NOMO-1 (cell line): ENCODE data around the gene PTGFRN.
A peak's percentile ranks its signal among the peaks of the same experiment; 100 is the strongest.

Experiments
- DNase-seq, 2 experiments: peaks; one replicate each; lab custom pipeline; 2025; ENCODE audit not compliant: unreplicated experiment in 2 of 2; lab: John Stamatoyannopoulos, UW

The PTGFRN gene

DNA sequence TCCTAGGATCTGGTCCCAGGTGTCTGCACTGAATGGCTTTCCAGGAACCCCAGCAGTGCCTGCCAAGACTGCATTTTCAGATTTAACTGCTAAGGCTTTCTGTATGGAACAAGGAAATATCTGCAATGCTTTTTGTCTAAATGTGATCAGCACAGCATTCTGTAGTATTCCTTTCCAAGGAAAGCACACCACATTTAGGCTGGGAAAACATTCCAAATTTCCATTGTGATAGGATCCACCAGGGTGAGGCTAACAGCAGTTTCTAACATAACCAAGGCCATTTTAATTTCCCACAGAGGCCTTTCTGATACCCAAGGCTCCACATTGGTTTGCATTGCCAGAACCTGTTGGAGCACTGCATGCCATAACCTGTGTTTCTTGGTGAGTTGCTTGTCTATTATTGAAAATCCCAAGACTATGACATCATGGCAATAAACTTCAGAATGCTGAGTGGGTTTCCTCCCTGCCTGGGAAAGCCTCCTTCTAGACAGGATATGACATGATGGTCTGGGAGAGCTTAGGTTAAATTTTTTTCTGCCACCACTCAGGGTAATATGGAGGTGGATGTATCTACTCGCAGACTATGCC is 23.3 kb upstream of the PTGFRN start:
- no peak for DNase-seq

DNA sequence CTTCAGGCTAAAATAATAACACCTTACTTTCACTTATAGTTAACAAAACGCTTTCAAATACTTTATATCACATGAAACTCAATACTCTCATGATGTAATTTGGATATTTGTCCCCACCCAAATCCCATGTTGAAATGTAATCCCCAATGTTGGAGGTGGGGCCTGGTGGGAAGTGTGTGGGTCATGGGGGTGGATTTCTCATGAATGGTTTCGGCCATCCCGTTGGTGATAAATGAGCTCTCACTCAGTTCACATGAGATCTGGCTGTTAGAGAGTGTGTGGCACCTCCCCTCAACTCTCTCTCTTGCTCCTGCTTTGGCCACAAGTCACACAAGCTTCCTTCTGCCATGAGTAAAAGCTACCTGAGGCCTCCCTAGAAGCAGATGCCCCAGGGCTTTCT is 22.5 kb upstream of the PTGFRN start:
- DNase-seq, result no peak

DNA sequence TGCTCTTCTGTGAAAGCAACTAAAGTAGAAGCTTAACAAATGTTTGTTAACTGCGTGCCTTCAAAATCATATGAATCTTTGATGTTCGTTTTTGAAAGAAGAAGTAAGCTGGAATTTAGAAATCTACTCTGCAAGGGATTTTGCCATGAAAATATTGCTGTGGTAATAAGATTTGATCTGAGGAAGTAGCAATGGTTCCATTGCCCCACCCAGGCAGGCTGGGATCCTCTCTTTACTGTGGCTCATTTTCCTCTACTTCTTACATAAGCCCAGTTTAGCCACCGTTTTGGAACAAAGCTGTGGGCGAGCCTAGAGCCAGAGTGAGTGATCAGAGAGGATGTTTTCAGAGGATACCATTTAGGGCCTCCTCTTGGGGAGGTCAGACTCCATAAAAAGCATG is 20.3 kb upstream of the PTGFRN start:
- no peak for DNase-seq

DNA sequence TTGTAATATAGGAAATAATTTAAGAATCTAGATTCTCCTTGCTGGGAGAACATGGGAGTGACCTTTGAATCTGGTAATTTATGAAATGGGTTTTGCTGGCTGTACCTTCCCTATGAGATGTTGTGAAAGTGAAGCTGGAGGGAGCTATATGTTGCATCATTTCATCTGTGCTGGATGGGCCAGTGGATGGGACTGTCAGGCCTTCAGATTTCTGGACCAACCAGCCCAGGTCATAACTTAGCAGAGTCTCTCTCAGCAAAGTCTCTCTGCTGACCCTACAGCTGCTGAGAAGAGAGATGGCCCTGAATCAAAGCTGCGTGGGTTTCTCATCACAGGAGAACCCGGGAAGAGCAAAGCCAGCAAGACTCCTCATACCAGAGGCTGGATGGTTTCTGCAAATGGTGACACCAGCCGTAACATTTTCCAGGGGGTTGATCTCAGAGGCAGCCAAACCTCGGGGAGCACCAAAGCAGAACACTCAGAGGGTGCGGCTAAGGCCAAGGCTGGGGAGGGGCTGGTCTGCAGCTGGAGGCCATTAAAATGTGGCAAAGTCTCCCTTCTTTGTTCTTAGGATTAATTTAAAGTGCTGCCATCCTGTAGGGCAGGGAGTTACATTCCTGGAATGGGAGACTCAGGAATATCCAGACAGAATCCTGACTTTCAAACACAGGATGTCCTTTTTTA is 18.2 kb upstream of the PTGFRN start:
- no peak for DNase-seq

DNA sequence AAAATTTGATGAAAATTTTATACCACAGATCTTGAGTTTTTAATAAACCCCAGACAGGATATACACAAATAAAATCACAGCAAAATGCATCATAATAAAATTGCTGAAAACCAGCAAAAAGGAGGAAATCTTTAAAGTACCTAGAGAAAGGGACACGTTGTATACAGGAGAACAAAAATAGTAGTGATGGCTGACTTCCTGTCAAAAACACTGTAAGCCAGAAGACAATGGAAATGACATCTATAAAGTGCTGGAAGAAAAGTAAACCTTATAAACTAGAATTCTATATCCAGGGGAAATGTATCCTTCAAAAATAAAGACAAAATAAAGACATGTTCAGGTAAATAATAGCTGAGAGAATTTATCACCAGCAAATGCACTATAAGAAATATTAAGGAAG is 14.6 kb upstream of the PTGFRN start:
- no peak for DNase-seq

DNA sequence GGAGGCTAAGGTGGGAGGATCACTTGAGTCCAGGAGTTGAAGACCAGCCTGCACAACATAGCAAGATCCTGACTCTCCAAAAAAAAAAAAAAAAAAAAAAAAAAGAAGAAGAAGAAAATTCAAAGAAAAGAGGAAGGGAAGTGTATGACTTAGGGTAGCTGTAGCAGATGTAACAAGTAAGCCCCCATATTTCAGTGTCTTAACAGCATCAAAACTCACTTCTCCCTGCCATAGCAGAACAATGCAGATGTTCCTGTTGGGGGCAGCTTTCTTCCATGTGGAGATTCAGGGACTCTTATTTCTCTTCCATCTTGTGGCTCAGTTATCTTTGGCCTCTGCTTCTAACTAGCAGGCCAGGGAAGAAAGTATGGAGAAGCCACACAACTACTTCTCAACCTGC is 10.2 kb upstream of the PTGFRN start:
- DNase-seq, result no peak

DNA sequence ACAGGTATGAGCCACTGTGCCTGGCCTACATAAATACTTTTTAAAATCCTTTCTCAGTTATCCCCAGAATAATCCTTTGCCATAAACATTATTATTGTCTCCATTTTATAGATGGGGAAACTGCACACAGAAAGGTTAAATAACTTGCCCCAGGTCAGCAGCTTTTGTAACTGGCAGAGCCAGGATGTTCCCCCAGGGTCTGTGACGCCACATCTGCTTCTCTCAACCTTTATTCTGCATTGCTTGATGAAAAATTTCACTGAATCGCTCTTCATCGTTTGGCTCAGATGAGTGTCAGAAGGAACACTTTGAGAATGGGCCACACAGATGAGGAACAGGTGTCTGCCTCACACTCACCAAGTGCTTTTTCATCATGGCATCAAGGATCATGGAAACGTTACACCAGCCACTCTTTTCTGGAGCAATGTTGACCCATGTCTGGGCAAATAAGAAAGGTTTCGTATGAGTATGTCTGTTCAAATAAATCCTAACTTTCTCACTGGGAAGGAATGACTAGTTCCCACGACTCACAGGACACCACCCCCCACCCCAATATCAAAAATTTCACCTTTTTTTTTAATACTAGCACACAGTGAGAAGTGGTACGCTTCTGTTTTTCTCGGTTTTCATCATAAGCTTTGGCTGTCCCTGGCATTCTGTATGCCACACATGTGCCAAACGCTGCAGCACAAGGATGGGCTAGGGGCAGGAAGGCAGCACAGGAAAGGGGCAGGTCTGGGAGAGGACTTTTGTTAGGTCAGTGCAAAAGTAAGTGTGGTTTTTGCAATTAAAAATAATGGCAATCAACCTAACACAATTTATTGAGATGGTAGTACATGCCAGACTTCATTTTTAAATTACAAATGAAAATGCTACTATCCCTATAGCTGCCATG is 9.0 kb upstream of the PTGFRN start:
- DNase-seq, result no peak

DNA sequence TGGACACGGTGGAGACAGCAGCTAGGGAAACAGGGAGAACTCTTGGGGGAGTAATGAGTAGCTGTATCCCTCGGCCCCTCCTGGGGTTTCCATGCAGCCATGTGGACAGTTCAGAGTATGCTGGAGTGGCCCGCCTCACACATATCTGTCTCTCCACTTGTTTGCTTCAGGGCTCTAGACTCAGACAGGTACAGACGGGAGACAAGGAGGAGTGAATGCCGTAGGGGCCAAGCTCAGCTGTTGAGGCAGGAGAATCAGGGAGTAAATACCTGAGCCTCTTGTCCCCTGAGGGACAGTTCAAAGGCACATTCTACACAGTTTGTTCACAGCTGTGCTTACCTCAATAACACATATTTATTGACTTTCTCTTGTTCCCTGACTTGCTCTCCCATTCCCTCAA is 7.7 kb upstream of the PTGFRN start:
- DNase-seq, result no peak

DNA sequence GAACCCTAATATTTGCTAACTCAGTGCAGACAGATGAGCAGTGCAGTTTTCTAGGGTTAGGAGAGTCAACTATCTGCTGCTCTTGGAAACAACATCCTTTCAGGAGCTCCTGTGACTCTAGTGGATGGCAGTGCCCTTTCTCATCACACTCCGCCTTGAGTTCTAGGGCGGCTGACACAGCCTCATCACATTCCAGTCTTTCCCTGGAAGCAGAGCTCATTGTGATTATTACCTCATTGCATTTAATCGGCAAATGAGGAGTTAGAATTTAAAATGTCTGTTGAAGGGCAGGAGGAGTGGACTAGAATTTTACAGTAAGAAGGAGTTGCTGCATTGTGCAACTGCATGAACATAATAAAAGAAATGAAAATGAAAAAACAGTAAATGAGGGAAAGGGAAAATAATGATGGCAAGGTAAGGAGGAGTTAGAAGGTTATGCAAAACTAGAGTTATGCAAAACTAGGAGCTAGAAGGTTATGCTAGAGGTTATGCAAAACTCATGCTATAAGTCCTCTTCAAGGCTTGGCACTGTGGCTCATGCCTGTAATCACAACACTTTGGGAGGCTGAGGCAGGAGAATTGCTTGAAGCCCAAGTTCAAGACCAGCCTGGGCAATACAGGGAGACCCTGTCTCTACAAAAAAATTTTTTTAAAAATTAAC is 6.9 kb upstream of the PTGFRN start:
- no peak for DNase-seq

DNA sequence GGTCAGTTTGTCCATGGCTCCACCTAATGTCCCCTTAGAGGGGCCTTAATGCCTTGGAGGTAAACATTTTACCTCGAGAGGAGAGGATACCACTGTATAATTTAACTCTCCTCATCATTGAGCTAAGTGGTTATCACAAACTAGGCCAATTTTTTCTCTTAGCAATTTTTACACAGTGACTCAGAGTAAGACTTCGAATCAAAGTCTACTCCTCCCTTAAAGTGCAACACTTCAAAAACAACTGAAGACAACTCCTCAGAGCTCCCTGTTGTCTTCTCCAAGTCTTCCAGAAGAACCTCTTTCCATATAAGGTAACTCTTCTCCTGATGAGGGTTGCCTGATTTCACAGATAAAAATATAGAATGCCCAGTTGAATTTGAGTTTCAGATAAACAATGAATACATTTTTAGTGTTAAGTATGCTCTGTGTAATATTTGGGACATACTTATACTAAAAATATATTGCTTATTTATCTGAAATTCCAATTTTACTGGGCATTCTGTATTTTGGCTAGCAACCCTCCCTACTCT is 4.9 kb upstream of the PTGFRN start:
- DNase-seq, result no peak

DNA sequence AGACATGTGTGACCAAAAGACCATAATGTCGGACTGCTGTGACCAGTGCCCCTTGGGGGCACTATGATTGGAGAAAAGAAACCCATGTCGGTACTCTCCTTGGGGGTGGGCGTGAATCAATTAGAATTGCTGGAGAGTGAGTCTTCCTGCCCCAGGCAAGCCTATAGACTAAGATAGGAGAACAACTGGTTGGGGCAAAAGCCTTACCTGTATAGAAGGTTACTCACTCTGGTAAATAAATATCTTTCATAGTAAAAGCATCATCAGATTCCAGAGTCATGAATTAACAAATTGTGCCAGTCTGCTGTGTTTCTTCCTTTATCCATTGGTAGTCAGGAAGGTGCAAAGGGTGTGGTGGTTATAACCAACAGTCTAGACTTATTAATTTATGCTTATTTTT is 2.9 kb upstream of the PTGFRN start:
- DNase-seq, result no peak

DNA sequence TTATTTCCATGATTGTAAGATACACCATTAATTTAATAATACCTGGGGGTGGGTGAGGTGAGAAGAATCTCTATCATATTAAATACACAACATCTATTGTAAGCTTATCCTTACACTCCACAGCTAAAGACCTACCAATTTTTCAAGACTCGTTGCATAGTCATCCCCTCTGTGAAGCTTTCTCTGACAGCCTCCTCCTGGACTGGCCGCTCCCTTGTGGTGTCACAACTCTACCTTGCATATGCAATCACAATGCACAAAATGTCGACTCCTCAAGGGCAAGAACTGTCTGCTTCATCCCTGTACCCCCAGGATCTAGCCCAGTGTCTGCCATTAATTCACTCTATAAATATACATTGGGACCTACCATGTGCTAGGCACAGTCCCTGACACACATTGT is 2.4 kb upstream of the PTGFRN start:
- no peak for DNase-seq

DNA sequence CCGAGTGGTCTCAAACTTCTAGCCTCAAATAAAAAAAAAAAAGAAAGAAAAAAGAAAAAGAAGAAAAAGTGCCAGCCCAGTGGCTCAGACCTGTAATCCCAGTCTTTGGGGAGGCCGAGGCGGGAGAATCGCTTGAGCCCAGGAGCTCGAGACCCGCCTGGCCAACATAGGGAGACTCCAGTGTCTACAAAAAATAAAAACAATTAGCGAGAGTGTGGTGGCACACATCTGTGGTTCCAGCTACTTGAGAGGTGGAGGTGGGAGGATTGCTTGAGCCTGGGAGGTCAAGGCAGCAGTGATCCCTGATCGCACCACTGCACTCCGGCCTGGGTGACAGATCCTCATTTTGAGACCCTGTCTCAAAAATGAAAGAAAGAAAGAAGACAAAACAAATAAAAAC is 1.4 kb upstream of the PTGFRN start:
- DNase-seq, result no peak

DNA sequence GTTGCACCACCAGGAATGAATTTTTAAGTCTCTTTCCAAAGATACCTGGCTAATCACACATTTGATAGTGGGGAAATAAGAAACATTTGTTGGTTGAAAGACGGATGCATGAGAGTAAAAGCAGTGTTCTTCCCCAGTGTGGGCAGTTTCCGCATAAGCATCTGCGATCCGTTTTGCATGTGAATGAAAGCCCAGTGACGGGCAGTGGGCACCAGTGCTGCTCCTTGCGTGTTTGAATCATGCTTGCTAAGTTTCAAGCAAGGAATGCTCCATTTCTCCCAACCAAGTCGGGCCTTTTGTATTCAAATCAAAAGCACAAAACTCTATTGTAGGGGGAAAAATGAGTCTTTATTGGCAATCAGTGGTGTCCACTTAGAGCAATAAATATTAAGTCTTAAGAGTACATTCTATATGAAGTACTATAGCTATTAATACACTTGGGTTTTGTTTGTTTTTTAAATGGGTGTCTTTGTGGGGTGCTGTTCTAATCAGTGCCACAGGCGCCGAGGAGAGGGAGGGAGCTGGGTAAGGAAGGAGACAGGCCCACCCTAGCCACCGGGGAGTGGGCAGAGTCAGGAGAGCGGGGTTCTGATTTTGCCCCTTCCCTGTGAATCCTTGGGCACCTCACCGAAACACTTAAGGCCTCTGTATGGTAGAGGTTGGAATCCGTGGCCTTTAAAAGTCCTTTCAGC is 750 bp upstream of the PTGFRN start:
- DNase-seq, result no peak

DNA sequence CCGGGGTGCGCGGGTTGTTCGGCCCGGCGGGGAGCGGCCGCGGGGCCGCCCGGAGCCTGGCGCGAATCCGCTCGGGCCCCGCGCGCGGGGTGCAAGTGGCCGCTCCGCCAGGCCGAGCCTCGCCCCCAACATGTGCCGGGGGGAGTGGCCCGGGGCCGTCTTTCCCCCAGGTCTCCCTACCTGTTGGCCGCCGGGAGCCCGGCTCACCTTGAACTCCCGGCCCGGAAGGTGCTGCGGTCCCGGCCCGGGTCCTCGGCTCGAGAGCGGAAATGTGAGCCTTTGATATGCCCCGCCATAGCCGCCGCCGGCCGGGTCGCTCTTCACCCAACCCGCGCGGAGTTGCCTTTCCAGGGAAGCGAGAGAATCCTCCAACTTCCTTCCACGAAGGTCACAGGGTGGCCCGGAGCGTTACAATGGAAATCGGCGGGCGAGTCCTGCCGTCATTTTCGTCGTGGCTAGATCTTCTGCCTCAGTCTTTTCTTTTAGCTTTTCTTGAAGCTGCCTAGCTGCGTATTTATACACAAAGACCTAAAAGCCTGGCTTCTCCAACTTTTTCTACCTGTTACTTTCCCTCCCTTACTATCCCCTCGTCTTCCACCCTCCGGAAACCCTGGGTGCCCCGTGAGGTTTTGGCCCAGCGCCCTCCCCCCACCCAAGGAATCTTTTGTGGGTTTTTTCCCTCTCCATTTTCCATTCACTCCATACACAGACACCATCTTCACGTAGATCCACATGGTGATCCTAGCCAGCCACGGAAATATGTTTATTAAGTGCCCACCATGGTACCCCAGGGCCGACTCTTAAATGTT is 867 bp downstream of the PTGFRN start:
- peak; percentile 7 to 22 for DNase-seq

DNA sequence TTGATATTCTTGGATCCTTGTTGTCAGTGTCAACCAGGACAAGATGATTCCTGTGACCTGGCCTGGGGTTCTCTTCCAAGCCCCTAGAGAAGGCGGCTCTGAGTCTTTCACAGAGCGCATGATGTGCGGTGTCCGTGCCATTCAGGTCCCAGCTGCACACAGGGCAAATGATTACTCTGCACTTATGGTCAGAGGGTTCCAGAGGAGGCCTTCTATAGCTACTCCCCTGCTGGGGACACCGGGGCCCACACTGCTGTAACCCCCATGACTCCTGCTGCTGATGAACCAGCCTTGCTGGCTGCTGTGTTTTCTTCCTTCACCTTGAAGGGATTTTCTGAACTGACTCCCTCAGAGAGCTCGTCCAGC is 1.5 kb downstream of the PTGFRN start:
- DNase-seq, result no peak

DNA sequence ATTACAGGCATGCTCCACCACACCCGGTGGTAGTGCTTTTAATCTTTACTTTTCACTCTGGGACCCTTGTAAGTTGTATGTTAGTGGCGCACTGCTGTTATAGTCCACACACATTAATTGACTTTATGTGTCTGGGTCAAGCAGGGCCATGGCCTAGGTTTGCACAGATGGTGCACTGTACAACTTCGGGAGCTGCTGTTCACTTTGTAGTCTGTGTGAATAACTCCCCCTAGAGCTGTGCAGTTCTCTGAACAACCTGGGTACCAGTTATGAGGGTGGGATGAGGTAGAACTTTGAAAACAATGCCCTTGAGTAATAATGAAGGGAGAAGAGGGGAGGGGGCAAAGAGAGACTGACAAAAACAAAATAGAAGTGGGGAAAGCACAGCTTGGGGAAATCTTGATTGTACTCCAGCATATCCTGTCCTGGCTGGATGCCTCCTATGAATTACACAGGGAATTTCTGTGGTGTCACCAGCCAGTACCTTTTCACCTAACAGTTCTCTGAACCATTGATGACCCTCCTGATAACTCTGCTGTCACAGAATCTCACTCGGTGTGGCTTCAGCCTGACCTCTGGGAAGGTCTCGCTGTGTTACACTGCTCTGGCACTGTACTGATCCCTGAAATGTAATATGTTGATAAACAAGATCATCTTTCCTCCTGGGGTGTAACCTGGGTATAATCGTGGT is 2.2 kb downstream of the PTGFRN start:
- DNase-seq, result no peak

DNA sequence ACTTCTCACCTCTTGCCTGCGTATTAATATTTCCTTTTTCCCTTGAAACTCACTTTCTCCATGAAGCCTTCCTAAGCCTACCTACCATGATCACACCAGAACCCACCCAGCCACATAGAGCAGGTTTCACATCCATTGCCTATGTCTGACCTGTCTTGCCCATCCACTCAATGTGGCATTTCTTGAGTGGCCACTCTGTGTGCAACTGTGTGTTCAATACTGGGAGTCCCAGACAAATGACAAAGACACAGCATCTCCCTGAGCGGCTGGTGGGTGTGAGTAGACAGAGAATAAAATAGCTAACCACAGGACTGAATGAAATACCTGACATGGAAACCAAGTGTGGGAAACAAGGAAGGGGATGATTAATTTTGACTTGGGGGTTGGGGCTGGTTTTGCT is 3.1 kb downstream of the PTGFRN start:
- no peak for DNase-seq

DNA sequence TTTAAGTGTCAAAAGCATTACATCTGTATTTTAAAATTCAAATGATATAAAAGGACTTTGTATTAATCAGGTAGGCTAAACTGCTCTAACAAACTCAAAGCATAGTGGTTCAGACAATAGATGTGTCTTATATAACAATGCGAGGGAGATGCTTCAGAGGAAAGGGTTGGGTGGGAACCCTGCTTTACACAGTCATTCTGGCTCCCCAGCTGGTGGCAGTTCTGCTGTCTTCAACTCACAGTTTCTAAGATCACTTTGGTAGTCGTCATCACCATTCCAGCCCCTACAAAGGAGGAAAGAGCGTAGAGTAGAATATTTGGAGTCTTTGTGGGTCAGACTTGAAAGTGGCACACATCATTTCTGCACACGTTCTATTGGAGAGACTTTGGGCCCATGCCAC is 4.2 kb downstream of the PTGFRN start:
- no peak for DNase-seq
